BJ (cell line): ENCODE measurements around the gene SIGLEC14. TPM values are rescaled to one million over a fixed set of nuclear protein-coding genes. Genes with fewer than 3 reads are reported as not detected.
"Not testable (repeated sequence)": the region's sequence is repeated elsewhere in the genome, so short reads cannot be mapped to it uniquely, and the experiment has no call there.

ENCODE experiments used
- CTCF ChIA-PET: fragments of 350-600 bp; formaldehyde crosslinking; extraction: SDS; loops from one replicate; lab custom pipeline; 2021; ENCODE audit warnings: antibody characterized with exemption, inconsistent platforms; lab: Yijun Ruan, JAX
- POLR2A ChIA-PET: fragments of 300-600 bp; sonication (Branson Sonifier 250); formaldehyde crosslinking; extraction: SDS; loops from one replicate; lab custom pipeline; 2021; ENCODE audit warnings: antibody characterized with exemption; lab: Charles Lee
- DNase-seq: peaks from one replicate; pipeline ENCODE4 v3.0.0-alpha.2; 2011; ENCODE audit warnings: low read depth
- H3K27me3 ChIP-seq: 2 replicates; pipeline ENCODE4 v1.6.0; 2011; ENCODE audit warnings: low read length; ENCODE audit not compliant: control insufficient read depth, insufficient read depth
- H3K36me3 ChIP-seq: 2 replicates; pipeline ENCODE4 v1.5.1; 2011; ENCODE audit warnings: low read length; ENCODE audit not compliant: control insufficient read depth, insufficient read depth
- H3K4me3 ChIP-seq: 2 replicates; pipeline ENCODE4 v1.5.1; 2011; ENCODE audit warnings: low read depth, mild to moderate bottlenecking, control low read depth, low read length
- polyA minus RNA-seq: library from RNA; depleted of rRNA, polyadenylated mRNA; stranded (reverse); fragments of >200 nt; gene quantifications from 2 replicates; pipeline ENCODE4 v1.2.3, GENCODE V29; 2011; rRNA and poly(A)+ RNA removed
- polyA plus RNA-seq: library from polyadenylated mRNA; depleted of rRNA; stranded (reverse); fragments of >200 nt; gene quantifications from 2 replicates; pipeline ENCODE4 v1.2.3, GENCODE V29; 2011; rRNA removed
- TF ChIP-seq, protein P1 (sequence below): IDR thresholded peaks from 2 replicates; pipeline ENCODE4 v1.5.1; 2011; ENCODE audit warnings: low read depth, mild to moderate bottlenecking, control low read depth, inconsistent platforms, low read length, moderate library complexity; ENCODE audit not compliant: insufficient read depth

SIGLEC14 gene, protein sequence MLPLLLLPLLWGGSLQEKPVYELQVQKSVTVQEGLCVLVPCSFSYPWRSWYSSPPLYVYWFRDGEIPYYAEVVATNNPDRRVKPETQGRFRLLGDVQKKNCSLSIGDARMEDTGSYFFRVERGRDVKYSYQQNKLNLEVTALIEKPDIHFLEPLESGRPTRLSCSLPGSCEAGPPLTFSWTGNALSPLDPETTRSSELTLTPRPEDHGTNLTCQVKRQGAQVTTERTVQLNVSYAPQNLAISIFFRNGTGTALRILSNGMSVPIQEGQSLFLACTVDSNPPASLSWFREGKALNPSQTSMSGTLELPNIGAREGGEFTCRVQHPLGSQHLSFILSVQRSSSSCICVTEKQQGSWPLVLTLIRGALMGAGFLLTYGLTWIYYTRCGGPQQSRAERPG
- polyA plus RNA-seq (not detected in 2 replicates), polyA minus RNA-seq (not detected in 2 replicates)

DNA sequence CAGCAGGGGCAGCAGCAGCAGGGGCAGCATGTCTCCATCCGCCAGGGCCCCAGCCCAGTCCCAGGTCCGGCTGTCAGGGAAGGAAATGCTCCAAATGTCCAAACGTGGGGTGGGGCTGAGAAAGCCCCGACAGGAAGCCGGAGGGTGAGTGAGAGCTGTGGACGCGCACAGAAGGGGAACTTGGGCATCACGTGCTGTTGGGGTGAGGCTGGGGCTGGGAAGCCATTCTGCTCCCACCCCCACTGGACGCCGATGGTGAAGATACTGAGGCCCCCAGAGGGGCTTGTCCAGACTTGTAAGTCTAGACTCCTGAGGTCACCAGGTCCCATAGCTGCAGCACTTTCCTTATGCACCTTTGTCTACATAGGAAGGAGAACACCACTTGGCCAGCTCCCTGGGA lies at the start of gene SIGLEC14:
SIGLEC14 (minus strand) TSS at position 96 of the 400 bp plus-strand sequence; CDS start at position 30, 66 bp downstream.
- CTCF ChIA-PET = not testable (repeated sequence)

DNA sequence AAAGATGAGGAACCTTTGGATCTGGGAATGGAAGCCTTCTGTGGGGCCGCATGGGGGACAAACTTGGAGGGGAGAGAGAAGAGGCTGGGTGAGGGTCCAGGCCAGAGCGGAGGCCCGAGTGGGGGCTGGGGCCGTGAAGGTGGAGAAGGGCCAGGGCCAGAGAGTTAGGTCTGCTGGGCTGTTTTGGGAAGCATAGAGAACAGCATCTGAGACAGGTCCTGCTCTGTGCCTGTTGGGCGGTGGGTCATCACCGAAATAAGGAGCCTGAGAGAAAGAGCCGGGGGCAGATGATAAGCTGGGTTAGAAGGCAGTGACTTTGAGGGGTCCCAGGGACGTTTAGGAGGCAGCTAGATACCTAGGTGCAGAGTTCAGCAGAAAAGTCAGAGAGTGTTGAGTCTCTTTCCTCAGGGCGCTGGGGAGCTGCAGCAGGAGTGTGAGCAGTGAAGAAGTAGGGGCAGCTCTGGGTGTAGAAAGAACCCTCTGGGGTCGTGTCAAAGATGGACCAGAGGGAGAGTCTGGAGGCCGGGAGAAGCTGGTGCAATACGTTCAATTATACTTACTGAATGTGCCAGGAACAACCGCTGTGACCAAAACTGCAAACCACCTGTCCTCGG lies 49.2 kb upstream of the SIGLEC14 start:
- H3K27me3 ChIP-seq = no peaks in the 10 kb centered on the region
- ChIA-PET POLR2A (no interaction called here), CTCF (no interaction called here)
- H3K36me3 ChIP-seq = peaks cover 24% of the 10 kb centered on the region
- TF ChIP-seq, protein P1, sequence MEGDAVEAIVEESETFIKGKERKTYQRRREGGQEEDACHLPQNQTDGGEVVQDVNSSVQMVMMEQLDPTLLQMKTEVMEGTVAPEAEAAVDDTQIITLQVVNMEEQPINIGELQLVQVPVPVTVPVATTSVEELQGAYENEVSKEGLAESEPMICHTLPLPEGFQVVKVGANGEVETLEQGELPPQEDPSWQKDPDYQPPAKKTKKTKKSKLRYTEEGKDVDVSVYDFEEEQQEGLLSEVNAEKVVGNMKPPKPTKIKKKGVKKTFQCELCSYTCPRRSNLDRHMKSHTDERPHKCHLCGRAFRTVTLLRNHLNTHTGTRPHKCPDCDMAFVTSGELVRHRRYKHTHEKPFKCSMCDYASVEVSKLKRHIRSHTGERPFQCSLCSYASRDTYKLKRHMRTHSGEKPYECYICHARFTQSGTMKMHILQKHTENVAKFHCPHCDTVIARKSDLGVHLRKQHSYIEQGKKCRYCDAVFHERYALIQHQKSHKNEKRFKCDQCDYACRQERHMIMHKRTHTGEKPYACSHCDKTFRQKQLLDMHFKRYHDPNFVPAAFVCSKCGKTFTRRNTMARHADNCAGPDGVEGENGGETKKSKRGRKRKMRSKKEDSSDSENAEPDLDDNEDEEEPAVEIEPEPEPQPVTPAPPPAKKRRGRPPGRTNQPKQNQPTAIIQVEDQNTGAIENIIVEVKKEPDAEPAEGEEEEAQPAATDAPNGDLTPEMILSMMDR = no peak
- H3K4me3 ChIP-seq = no peak overlapping the region
- no peak for DNase-seq

More for the DNA sequence above, at the start of gene SIGLEC14:
- DNase-seq, POLR2A ChIA-PET, H3K36me3 ChIP-seq, H3K4me3 ChIP-seq, H3K27me3 ChIP-seq: not testable (repeated sequence)

DNA sequence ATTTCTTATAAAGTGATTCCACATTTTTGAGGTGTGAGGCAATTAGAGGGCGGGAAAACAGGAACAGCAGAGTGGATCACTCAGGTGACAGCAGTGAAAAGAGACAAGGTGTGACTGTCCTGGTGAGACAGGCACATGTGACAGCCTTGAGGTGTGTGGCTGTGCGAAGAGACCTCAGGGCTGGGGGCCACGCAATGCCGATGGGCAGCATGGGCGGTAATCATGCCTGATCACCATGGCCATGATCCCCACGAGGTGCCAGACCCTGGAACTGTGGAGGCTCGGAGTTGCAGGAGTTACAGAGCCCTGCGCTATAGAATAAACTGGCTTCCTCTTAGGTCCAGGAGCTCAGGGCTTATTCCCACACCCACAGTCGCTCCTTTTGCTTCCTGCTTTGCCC lies 48.5 kb upstream of the SIGLEC14 start:
- Histone ChIP-seq H3K4me3 (no peak overlapping the region), H3K36me3 (peaks cover 24% of the 10 kb centered on the region), H3K27me3 (no peaks in the 10 kb centered on the region)
- TF ChIP-seq, protein P1 = no peak
- DNase-seq = no peak
- ChIA-PET CTCF (no interaction called here), POLR2A (no interaction called here)

- no peak for DNase-seq
- no peak overlapping the region for H3K4me3 ChIP-seq
- TF ChIP-seq, protein P1 = no peak
- CTCF ChIA-PET = interaction anchor here (0.8 kb wide), 1 partner anchor 9 kb away, joined by 3 read pairs; no protein-coding TSS in a partner anchor
- POLR2A ChIA-PET = no interaction called here
- H3K36me3 ChIP-seq = peaks cover 24% of the 10 kb centered on the region
- no peaks in the 10 kb centered on the region for H3K27me3 ChIP-seq
Observed at GRCh38 chr19:51694318-51695085, 47.9 kb upstream of the SIGLEC14 start.

DNA sequence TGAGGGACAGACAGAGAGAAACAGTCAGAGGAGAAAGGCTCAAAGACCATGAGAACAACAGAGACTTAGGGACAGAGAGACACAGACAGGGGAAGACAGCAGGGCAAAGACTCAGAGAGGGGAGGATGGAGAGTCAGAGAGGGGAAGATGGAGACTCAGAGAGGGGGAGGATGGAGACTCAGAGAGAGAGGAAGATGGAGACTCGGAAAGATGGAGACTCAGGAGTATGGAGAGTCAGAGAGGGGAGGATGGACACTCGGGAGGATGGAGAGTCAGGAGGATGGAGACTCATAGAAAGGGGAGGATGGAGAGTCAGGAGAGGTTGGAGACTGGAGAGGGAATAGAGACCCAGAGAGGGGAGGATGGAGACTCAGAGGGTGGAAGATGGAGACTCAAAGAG lies 47.2 kb upstream of the SIGLEC14 start:
- Histone ChIP-seq H3K27me3 (no peaks in the 10 kb centered on the region), H3K4me3 (no peak overlapping the region), H3K36me3 (peaks cover 21% of the 10 kb centered on the region)
- DNase-seq = no peak
- CTCF ChIA-PET = no interaction called here
- TF ChIP-seq, protein P1 = no peak
- POLR2A ChIA-PET = no interaction called here
